Ovary (tissue), 9 donors: Measurements from ENCODE around the gene FRYL. TPM values are rescaled to one million over a fixed set of nuclear protein-coding genes. Genes with fewer than 3 reads are reported as not detected.

Experiments
- DNase-seq, 5 donors: peaks; one replicate each; pipeline ENCODE4 v3.0.0-alpha.2; 2019 to 2020
- H3K27ac ChIP-seq, 2 donors: fragments of 200-600 bp; one replicate each; pipeline versions ENCODE4 v1.5.1 to v1.8.0; 2019 to 2022
- H3K27me3 ChIP-seq: fragments of 200-600 bp; one replicate; pipeline ENCODE4 v1.8.0; 2022
- H3K36me3 ChIP-seq: fragments of 200-600 bp; sonication (generic); one replicate; pipeline ENCODE4 v1.5.1; 2019
- H3K4me1 ChIP-seq: one replicate; pipeline ENCODE4 v1.8.1; 2013; ENCODE audit warnings: mild to moderate bottlenecking, moderate library complexity; ENCODE audit not compliant: insufficient read depth
- H3K4me3 ChIP-seq: fragments of 200-600 bp; sonication (generic); one replicate; pipeline ENCODE4 v1.5.1; 2017
- H3K9me3 ChIP-seq, 2 donors: fragments of 200-600 bp in 1 of 2; sonication (generic) in 1 of 2; one replicate each; pipeline versions ENCODE4 v1.5.1 to v1.8.1; 2013 to 2019; ENCODE audit warnings: mild to moderate bottlenecking in 1 of 2, moderate library complexity in 1 of 2
- EP300 ChIP-seq: sonication (generic); formaldehyde crosslinking; IDR thresholded peaks from one replicate; pipeline ENCODE4 v1.6.1; 2017; ENCODE audit warnings: antibody characterized with exemption
- POLR2A ChIP-seq: fragments of 450-650 bp; IDR thresholded peaks from one replicate; pipeline ENCODE4 v1.6.1; 2017; ENCODE audit warnings: antibody characterized with exemption, mild to moderate bottlenecking, moderate library complexity
- WGBS, 3 donors: extraction: QIAGEN DNeasy Blood & Tissue Kit in 1 of 3; methylation state at CpG; one replicate each; pipeline versions ENCODE4 v1.1.5 to v1.1.7; 2013 to 2017; 5-methylcytosine and 5-hydroxymethylcytosine counted together
- intact Hi-C, 4 donors: fragments of 100-400 bp; cut with DNase I; formaldehyde crosslinking; loops; one replicate each; pipeline versions ENCODE4 v1.11.0 to v1.15.1; 2022 to 2023
- polyA plus RNA-seq, 2 donors: library from polyadenylated mRNA; stranded (reverse); fragments of 200-250 nt in 1 of 2; fragments of 350-450 nt in 1 of 2; fragmentation: Illumina TruSeq in 1 of 2; extraction: RNeasy Lipid Tissue Mini Kit (QIAGEN cat#74804) in 1 of 2; gene quantifications; one replicate each; pipeline ENCODE4 v1.2.3, GENCODE V29; 2013 to 2014
- total RNA-seq, 7 donors: library from RNA; depleted of rRNA in 2 of 7; stranded (reverse); fragments of >200 nt in 2 of 7; fragmentation: NEBNext Ultra II Directional in 3 of 7; extraction: Animal tissue kit (Norgen Biotek cat#: 25700) in 3 of 7; gene quantifications; one replicate each; pipeline versions ENCODE4 v1.1.0 to v1.2.4, GENCODE V29; 2016 to 2023
- TF ChIP-seq, protein P1 (sequence below), 3 donors: fragments of 450-650 bp in 2 of 3; fragments of 200-600 bp in 1 of 3; IDR thresholded peaks; one replicate each; pipeline versions ENCODE4 v1.5.1 to v1.8.0; 2016 to 2022; ENCODE audit warnings: antibody characterized with exemption in 3 of 3, mild to moderate bottlenecking in 1 of 3
- donor health status: DM: no; HTN: no; CAD: no; lungs with moderate emphysema.
- donor health status: DM: no; HTN: no; CAD: no.
- donor health status: Bipolar disorder and iron deficiency.
- donor health status: DM: yes; HTN: yes; CAD: no.
- donor health status: DM: no; HTN: no; CAD: no.
- donor health status: DM: yes; HTN: yes; CAD: no.

Gene FRYL
- total and polyA plus RNA-seq, 9 donors: 10.7 to 46.0 (median 35.2) TPM

- no peaks in the 10 kb centered on the region for H3K36me3 ChIP-seq
- H3K27ac ChIP-seq: no peak overlapping the region
- 87 to 94% (median 92%) methylated on average over 4 of the region's 4 CpGs for WGBS, 3 donors
- no peak overlapping the region for H3K4me3 ChIP-seq
- H3K27me3 ChIP-seq: no peaks in the 10 kb centered on the region
- TF ChIP-seq, protein P1, sequence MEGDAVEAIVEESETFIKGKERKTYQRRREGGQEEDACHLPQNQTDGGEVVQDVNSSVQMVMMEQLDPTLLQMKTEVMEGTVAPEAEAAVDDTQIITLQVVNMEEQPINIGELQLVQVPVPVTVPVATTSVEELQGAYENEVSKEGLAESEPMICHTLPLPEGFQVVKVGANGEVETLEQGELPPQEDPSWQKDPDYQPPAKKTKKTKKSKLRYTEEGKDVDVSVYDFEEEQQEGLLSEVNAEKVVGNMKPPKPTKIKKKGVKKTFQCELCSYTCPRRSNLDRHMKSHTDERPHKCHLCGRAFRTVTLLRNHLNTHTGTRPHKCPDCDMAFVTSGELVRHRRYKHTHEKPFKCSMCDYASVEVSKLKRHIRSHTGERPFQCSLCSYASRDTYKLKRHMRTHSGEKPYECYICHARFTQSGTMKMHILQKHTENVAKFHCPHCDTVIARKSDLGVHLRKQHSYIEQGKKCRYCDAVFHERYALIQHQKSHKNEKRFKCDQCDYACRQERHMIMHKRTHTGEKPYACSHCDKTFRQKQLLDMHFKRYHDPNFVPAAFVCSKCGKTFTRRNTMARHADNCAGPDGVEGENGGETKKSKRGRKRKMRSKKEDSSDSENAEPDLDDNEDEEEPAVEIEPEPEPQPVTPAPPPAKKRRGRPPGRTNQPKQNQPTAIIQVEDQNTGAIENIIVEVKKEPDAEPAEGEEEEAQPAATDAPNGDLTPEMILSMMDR (IDR thresholded peaks at IDR 0.05): no peak
- TF ChIP-seq EP300 (no peak), POLR2A (no peak)
- no peaks in the 10 kb centered on the region for H3K9me3 ChIP-seq
- H3K4me1 ChIP-seq: no peaks in the 10 kb centered on the region
- intact Hi-C loops: no loop called here
- DNase-seq: no peak
Measured at GRCh38 chr4:48665555-48666186, 114.4 kb downstream of the FRYL start.

GRCh38 chr4:48664938-48665337 lies 115.1 kb downstream of the FRYL start:
- Histone ChIP-seq H3K4me1 (no peaks in the 10 kb centered on the region), H3K27me3 (no peaks in the 10 kb centered on the region), H3K27ac (no peak overlapping the region), H3K36me3 (no peaks in the 10 kb centered on the region), H3K9me3 (no peaks in the 10 kb centered on the region), H3K4me3 (no peak overlapping the region)
- no peak for DNase-seq
- TF ChIP-seq, protein P1 (IDR thresholded peaks at IDR 0.05): no peak
- TF ChIP-seq EP300 (no peak), POLR2A (no peak)
- intact Hi-C loops: no loop called here

DNA sequence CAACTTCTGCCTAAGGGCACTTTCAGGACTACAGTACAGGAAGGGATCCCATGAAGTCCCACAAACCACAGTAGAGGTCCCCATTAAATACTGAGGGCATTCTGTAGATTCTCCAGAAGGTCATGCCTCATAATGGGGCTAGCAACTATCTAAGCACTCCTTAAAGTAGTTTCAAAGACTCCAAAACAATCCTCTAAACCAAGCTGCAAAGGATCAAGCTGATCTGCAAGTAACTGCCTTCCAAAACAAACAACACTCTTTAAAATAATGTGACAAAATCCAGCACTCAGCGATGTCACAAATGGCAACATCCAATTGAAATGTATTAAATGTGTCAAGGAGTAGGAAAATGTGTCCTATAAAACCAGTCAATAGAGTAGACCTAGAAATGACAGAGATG lies 118.7 kb downstream of the FRYL start:
- 90 to 95% (median 92%) methylated on average over 1 of the region's 1 CpG for WGBS, 3 donors
- no peak for DNase-seq
- H3K27me3 ChIP-seq: no peaks in the 10 kb centered on the region
- H3K27ac ChIP-seq: no peak overlapping the region
- no peaks in the 10 kb centered on the region for H3K4me1 ChIP-seq
- H3K9me3 ChIP-seq: no peaks in the 10 kb centered on the region
- intact Hi-C loops: no loop called here
- H3K4me3 ChIP-seq: no peak overlapping the region
- H3K36me3 ChIP-seq: no peaks in the 10 kb centered on the region
- TF ChIP-seq EP300 (no peak), POLR2A (no peak)
- TF ChIP-seq, protein P1 (IDR thresholded peaks at IDR 0.05): no peak

- Histone ChIP-seq H3K27me3 (no peaks in the 10 kb centered on the region), H3K27ac (no peak overlapping the region), H3K4me1 (no peaks in the 10 kb centered on the region), H3K36me3 (no peaks in the 10 kb centered on the region), H3K4me3 (no peak overlapping the region), H3K9me3 (no peaks in the 10 kb centered on the region)
- no peak for DNase-seq
- no peak for TF ChIP-seq EP300
- TF ChIP-seq, protein P1 (IDR thresholded peaks at IDR 0.05): no peak
- TF ChIP-seq POLR2A: no peak
- intact Hi-C loops: no loop called here
Measured at GRCh38 chr4:48660347-48660746, 119.7 kb downstream of the FRYL start.
